Neural progenitor cell (in vitro differentiated cells): ENCODE measurements around the gene PREP. TPM values are rescaled to one million over a fixed set of nuclear protein-coding genes. Genes with fewer than 3 reads are reported as not detected.

Experiments used
- DNase-seq: peaks from one replicate; pipeline ENCODE4 v3.0.0-alpha.2; 2016; ENCODE audit warnings: low spot score
- H2AFZ ChIP-seq: fragments of 200-600 bp; sonication (generic); replicated peaks from 2 replicates; pipeline ENCODE4 v1.6.1; 2016; ENCODE audit warnings: antibody characterized with exemption
- H3F3A ChIP-seq: fragments of 200-600 bp; sonication (generic); 2 replicates; pipeline ENCODE4 v1.6.1; 2016; ENCODE audit warnings: antibody characterized with exemption, low read depth
- H3K27ac ChIP-seq: fragments of 200-600 bp; sonication (generic); 2 replicates; pipeline ENCODE4 v1.5.1; 2016; ENCODE audit warnings: mild to moderate bottlenecking
- H3K27me3 ChIP-seq: fragments of 200-600 bp; sonication (generic); 2 replicates; pipeline ENCODE4 v1.6.1; 2016; ENCODE audit warnings: mild to moderate bottlenecking, moderate library complexity
- H3K36me3 ChIP-seq: fragments of 200-600 bp; sonication (generic); 2 replicates; pipeline ENCODE4 v1.5.1; 2016
- H3K4me1 ChIP-seq: fragments of 200-600 bp; sonication (generic); 2 replicates; pipeline ENCODE4 v1.6.1; 2016; ENCODE audit warnings: mixed run types
- H3K4me2 ChIP-seq: fragments of 200-600 bp; sonication (generic); 2 replicates; pipeline ENCODE4 v1.6.1; 2016
- H3K4me3 ChIP-seq: fragments of 200-600 bp; sonication (generic); 2 replicates; pipeline ENCODE4 v1.5.1; 2016
- H3K79me2 ChIP-seq: fragments of 200-600 bp; sonication (generic); 2 replicates; pipeline ENCODE4 v1.6.1; 2016; ENCODE audit warnings: low read depth
- H3K9ac ChIP-seq: fragments of 200-600 bp; sonication (generic); 2 replicates; pipeline ENCODE4 v1.6.1; 2016
- H3K9me3 ChIP-seq: fragments of 200-600 bp; sonication (generic); 2 replicates; pipeline ENCODE4 v1.5.1; 2016; ENCODE audit warnings: low read depth
- H4K20me1 ChIP-seq: fragments of 200-600 bp; sonication (generic); 2 replicates; pipeline ENCODE4 v1.6.1; 2016; ENCODE audit warnings: low read depth
- H3K27ac Mint-ChIP-seq: 3 replicates; pipeline ENCODE4 v1.8.0; 2021; ENCODE audit warnings: mixed read lengths
- H3K27me3 Mint-ChIP-seq: 2 replicates; pipeline ENCODE4 v1.8.0; 2022; ENCODE audit warnings: low read depth, mild to moderate bottlenecking, inconsistent platforms, moderate library complexity, mixed read lengths; ENCODE audit not compliant: insufficient read depth
- H3K36me3 Mint-ChIP-seq: 3 replicates; pipeline ENCODE4 v1.8.0; 2021; ENCODE audit warnings: mixed read lengths
- H3K4me1 Mint-ChIP-seq: 3 replicates; pipeline ENCODE4 v1.8.0; 2021; ENCODE audit warnings: mixed read lengths
- H3K4me3 Mint-ChIP-seq: 3 replicates; pipeline ENCODE4 v1.8.0; 2021; ENCODE audit warnings: mild to moderate bottlenecking, moderate library complexity, mixed read lengths
- H3K9me3 Mint-ChIP-seq: 3 replicates; pipeline ENCODE4 v1.8.0; 2020; ENCODE audit warnings: mixed read lengths
- CTCF ChIP-seq: fragments of 200-600 bp; sonication (generic); IDR thresholded peaks from 2 replicates; pipeline ENCODE4 v1.5.1; 2017; ENCODE audit warnings: antibody characterized with exemption, mild to moderate bottlenecking
- EZH2 ChIP-seq: fragments of 200-600 bp; sonication (generic); IDR thresholded peaks from 2 replicates; pipeline ENCODE4 v1.6.1; 2017; ENCODE audit warnings: antibody characterized with exemption, mild to moderate bottlenecking, moderate library complexity
- EZH2phosphoT487 ChIP-seq: fragments of 200-600 bp; sonication (generic); IDR thresholded peaks from 2 replicates; pipeline ENCODE4 v1.6.1; 2017; ENCODE audit warnings: antibody characterized with exemption
- total RNA-seq: library from RNA; depleted of rRNA; stranded (reverse); fragments of >200 nt; gene quantifications from 2 replicates; pipeline ENCODE4 v1.2.3, GENCODE V29; 2015; ENCODE audit warnings: low replicate concordance

Gene PREP
- total RNA-seq, 1 donor from 2014 or later = 28.6 TPM

GRCh38 chr6:105278813-105279212, 124.1 kb downstream of the PREP start:
- Mint-ChIP-seq H3K27me3 (no peaks in the 10 kb centered on the region), H3K36me3 (peaks cover 37% of the 10 kb centered on the region), H3K4me1 (peaks cover 4% of the 10 kb centered on the region), H3K4me3 (no peak overlapping the region), H3K9me3 (no peaks in the 10 kb centered on the region), H3K27ac (no peak overlapping the region)
- Histone ChIP-seq H3K27me3 (no peaks in the 10 kb centered on the region), H3K4me1 (peaks cover 1% of the 10 kb centered on the region), H3K9me3 (no peaks in the 10 kb centered on the region), H3F3A (no peaks in the 10 kb centered on the region), H3K36me3 (no peaks in the 10 kb centered on the region), H4K20me1 (no peaks in the 10 kb centered on the region), H3K9ac (no peak overlapping the region), H3K27ac (no peak overlapping the region), H2AFZ (no peak overlapping the region), H3K4me3 (no peak overlapping the region), H3K79me2 (no peaks in the 10 kb centered on the region), H3K4me2 (no peak overlapping the region)
- TF ChIP-seq EZH2 (no peak), EZH2phosphoT487 (no peak), CTCF (no peak)
- DNase-seq = no peak

- Histone ChIP-seq H3K9me3 (no peaks in the 10 kb centered on the region), H2AFZ (no peak overlapping the region), H3F3A (no peaks in the 10 kb centered on the region), H4K20me1 (no peaks in the 10 kb centered on the region), H3K27me3 (no peaks in the 10 kb centered on the region), H3K27ac (no peak overlapping the region), H3K4me1 (peaks cover 9% of the 10 kb centered on the region), H3K36me3 (no peaks in the 10 kb centered on the region), H3K4me2 (no peak overlapping the region), H3K4me3 (no peak overlapping the region), H3K79me2 (no peaks in the 10 kb centered on the region), H3K9ac (no peak overlapping the region)
- TF ChIP-seq CTCF (no peak), EZH2phosphoT487 (no peak), EZH2 (no peak)
- Mint-ChIP-seq H3K27ac (no peak overlapping the region), H3K4me1 (peaks cover 12% of the 10 kb centered on the region), H3K36me3 (peaks cover 35% of the 10 kb centered on the region), H3K27me3 (no peaks in the 10 kb centered on the region), H3K9me3 (no peaks in the 10 kb centered on the region), H3K4me3 (no peak overlapping the region)
- no peak for DNase-seq
Observed at GRCh38 chr6:105278035-105278434, 124.8 kb downstream of the PREP start.

GRCh38 chr6:105276374-105276773, 126.5 kb downstream of the PREP start:
- Histone ChIP-seq H3K4me2 (no peak overlapping the region), H3K4me1 (peaks cover 13% of the 10 kb centered on the region), H3K9me3 (no peaks in the 10 kb centered on the region), H3K79me2 (no peaks in the 10 kb centered on the region), H3K9ac (no peak overlapping the region), H3K36me3 (no peaks in the 10 kb centered on the region), H3F3A (no peaks in the 10 kb centered on the region), H3K27me3 (no peaks in the 10 kb centered on the region), H4K20me1 (no peaks in the 10 kb centered on the region), H3K27ac (no peak overlapping the region), H2AFZ (no peak overlapping the region), H3K4me3 (no peak overlapping the region)
- Mint-ChIP-seq H3K36me3 (peaks cover 24% of the 10 kb centered on the region), H3K4me3 (no peak overlapping the region), H3K4me1 (peaks cover 16% of the 10 kb centered on the region), H3K27ac (no peak overlapping the region), H3K9me3 (no peaks in the 10 kb centered on the region), H3K27me3 (no peaks in the 10 kb centered on the region)
- no peak for DNase-seq
- TF ChIP-seq CTCF = no peak
- TF ChIP-seq EZH2phosphoT487 = no peak
- TF ChIP-seq EZH2 = no peak

GRCh38 chr6:105275542-105275941, 127.3 kb downstream of the PREP start:
- Histone ChIP-seq H3K4me3 (no peak overlapping the region), H3K4me1 (peaks cover 13% of the 10 kb centered on the region), H3K36me3 (no peaks in the 10 kb centered on the region), H3K4me2 (no peak overlapping the region), H3K27ac (no peak overlapping the region), H3K9me3 (no peaks in the 10 kb centered on the region), H2AFZ (no peak overlapping the region), H3F3A (no peaks in the 10 kb centered on the region), H4K20me1 (no peaks in the 10 kb centered on the region), H3K9ac (no peak overlapping the region), H3K27me3 (no peaks in the 10 kb centered on the region), H3K79me2 (no peaks in the 10 kb centered on the region)
- no peak for DNase-seq
- Mint-ChIP-seq H3K27me3 (no peaks in the 10 kb centered on the region), H3K4me1 (peaks cover 18% of the 10 kb centered on the region), H3K36me3 (peaks cover 22% of the 10 kb centered on the region), H3K9me3 (no peaks in the 10 kb centered on the region), H3K4me3 (no peak overlapping the region), H3K27ac (no peak overlapping the region)
- TF ChIP-seq EZH2 = no peak
- TF ChIP-seq CTCF = no peak
- no peak for TF ChIP-seq EZH2phosphoT487
